PC-9 (cell line): Measurements from ENCODE around the gene PLXDC1. TPM values are rescaled to one million over a fixed set of nuclear protein-coding genes. Genes with fewer than 3 reads are reported as not detected.
"Not testable (repeated sequence)": the region's sequence is repeated elsewhere in the genome, so short reads cannot be mapped to it uniquely, and the experiment has no call there.

Source experiments
- BruUV-seq: library from RNA; stranded (reverse); fragments of 400-500 nt; replicated peaks from 2 replicates; lab custom pipeline; 2021; lab: Mats Ljungman, UMichigan
- CTCF ChIA-PET: fragments of 300-600 bp; sonication (Branson Sonifier 250); formaldehyde crosslinking; loops from one replicate; lab custom pipeline; 2022; ENCODE audit warnings: antibody characterized with exemption; lab: Charles Lee
- POLR2A ChIA-PET: fragments of 300-600 bp; sonication (Branson Sonifier 250); formaldehyde crosslinking; loops from one replicate; lab custom pipeline; 2022; ENCODE audit warnings: antibody characterized with exemption; ENCODE audit not compliant: unreplicated experiment; lab: Charles Lee
- DNase-seq, 2 experiments: peaks; one replicate each; pipeline versions ENCODE4 v3.0.0 to v3.0.0-alpha.2; 2015 to 2022; ENCODE audit warnings: mixed read lengths in 1 of 2
- H2AFZ ChIP-seq: fragments of 200-600 bp; sonication (generic); 2 replicates; pipeline ENCODE4 v1.8.1; 2017; ENCODE audit warnings: antibody characterized with exemption
- H3F3A ChIP-seq: fragments of 200-600 bp; sonication (generic); 2 replicates; pipeline ENCODE4 v1.8.1; 2017; ENCODE audit warnings: antibody characterized with exemption, mild to moderate bottlenecking, low read depth; ENCODE audit not compliant: insufficient read depth
- H3K27ac ChIP-seq: fragments of 200-600 bp; sonication (generic); 2 replicates; pipeline ENCODE4 v1.6.1; 2016; ENCODE audit warnings: mixed run types
- H3K27me3 ChIP-seq: fragments of 200-600 bp; sonication (generic); 2 replicates; pipeline ENCODE4 v1.6.1; 2016; ENCODE audit warnings: low read depth, mixed run types; ENCODE audit not compliant: insufficient read depth
- H3K36me3 ChIP-seq: fragments of 200-600 bp; sonication (generic); 2 replicates; pipeline ENCODE4 v1.6.1; 2016; ENCODE audit warnings: low read depth, mixed run types
- H3K4me1 ChIP-seq: fragments of 200-600 bp; sonication (generic); replicated peaks from 2 replicates; pipeline ENCODE4 v1.6.1; 2016; ENCODE audit warnings: mixed run types; ENCODE audit not compliant: insufficient read depth
- H3K4me2 ChIP-seq: fragments of 200-600 bp; sonication (generic); 2 replicates; pipeline ENCODE4 v1.6.1; 2017; ENCODE audit warnings: mixed run types
- H3K4me3 ChIP-seq: fragments of 200-600 bp; sonication (generic); 2 replicates; pipeline ENCODE4 v1.6.1; 2016; ENCODE audit warnings: mixed run types
- H3K79me2 ChIP-seq: fragments of 200-600 bp; sonication (generic); 2 replicates; pipeline ENCODE4 v1.6.1; 2017; ENCODE audit warnings: low read depth, mixed run types
- H3K9me2 ChIP-seq: fragments of 200-600 bp; sonication (generic); 2 replicates; pipeline ENCODE4 v1.8.1; 2017; ENCODE audit warnings: mild to moderate bottlenecking; ENCODE audit not compliant: insufficient read depth
- H3K9me3 ChIP-seq: fragments of 200-600 bp; sonication (generic); 2 replicates; pipeline ENCODE4 v1.8.1; 2016; ENCODE audit warnings: low read depth; ENCODE audit not compliant: insufficient read depth
- H4K20me1 ChIP-seq: fragments of 200-600 bp; sonication (generic); 2 replicates; pipeline ENCODE4 v1.8.1; 2017; ENCODE audit not compliant: insufficient read depth
- CTCF ChIP-seq: fragments of 200-600 bp; sonication (generic); conservative IDR thresholded peaks from 2 replicates; pipeline ENCODE4 v1.6.1; 2017; ENCODE audit warnings: mixed run types, antibody characterized with exemption, mild to moderate bottlenecking, moderate library complexity
- EZH2 ChIP-seq: fragments of 200-600 bp; sonication (generic); IDR thresholded peaks from 2 replicates; pipeline ENCODE4 v1.8.0; 2017; ENCODE audit warnings: antibody characterized with exemption, low read depth
- intact Hi-C: fragments of 100-400 bp; cut with micrococcal nuclease; formaldehyde crosslinking; loops from one replicate; pipeline ENCODE4 v1.10.0; 2022; ENCODE audit not compliant: unreplicated experiment
- total RNA-seq: library from RNA; stranded (reverse); gene quantifications from 2 replicates; pipeline ENCODE4 v1.2.3, GENCODE V29; 2021

Gene PLXDC1
- total RNA-seq, 1 experiment from 2014 or later = 2.5 TPM

- H3K27ac ChIP-seq = no peak overlapping the region
- POLR2A ChIA-PET = no interaction called here
- peak in 1 of 2 experiments; percentile 39 for DNase-seq
Observed at GRCh38 chr17:39022924-39023323, 128.5 kb downstream of the PLXDC1 start.

GRCh38 chr17:39020037-39020436, 131.4 kb downstream of the PLXDC1 start:
- H4K20me1 ChIP-seq, CTCF ChIA-PET, intact Hi-C loops, H3K9me3 ChIP-seq, H3K27me3 ChIP-seq, H3K9me2 ChIP-seq, DNase-seq, H3K27ac ChIP-seq, H3K4me2 ChIP-seq, H2AFZ ChIP-seq, BruUV-seq, H3K36me3 ChIP-seq, POLR2A ChIA-PET, H3K79me2 ChIP-seq, H3K4me3 ChIP-seq: not testable (repeated sequence)
- peaks cover 16% of the 10 kb centered on the region for H3K4me1 ChIP-seq
- peaks cover 20% of the 10 kb centered on the region; the same call in 1 of the 2 replicates for H3F3A ChIP-seq

More at GRCh38 chr17:39022924-39023323, 128.5 kb downstream of the PLXDC1 start:
- Histone ChIP-seq H3F3A (peaks cover 19% of the 10 kb centered on the region; the same call in 1 of the 2 replicates), H3K36me3 (no peaks in the 10 kb centered on the region), H3K79me2 (no peaks in the 10 kb centered on the region), H3K27me3 (no peaks in the 10 kb centered on the region), H4K20me1 (no peaks in the 10 kb centered on the region), H3K4me2 (no peak overlapping the region), H3K4me3 (no peak overlapping the region), H2AFZ (no peak overlapping the region), H3K4me1 (peaks cover 19% of the 10 kb centered on the region), H3K9me2 (no peaks in the 10 kb centered on the region), H3K9me3 (no peaks in the 10 kb centered on the region)
- no peak for TF ChIP-seq EZH2
- TF ChIP-seq CTCF = no peak
- no TSS peak for BruUV-seq
- CTCF ChIA-PET = no interaction called here
- intact Hi-C loops = no loop called here

DNA sequence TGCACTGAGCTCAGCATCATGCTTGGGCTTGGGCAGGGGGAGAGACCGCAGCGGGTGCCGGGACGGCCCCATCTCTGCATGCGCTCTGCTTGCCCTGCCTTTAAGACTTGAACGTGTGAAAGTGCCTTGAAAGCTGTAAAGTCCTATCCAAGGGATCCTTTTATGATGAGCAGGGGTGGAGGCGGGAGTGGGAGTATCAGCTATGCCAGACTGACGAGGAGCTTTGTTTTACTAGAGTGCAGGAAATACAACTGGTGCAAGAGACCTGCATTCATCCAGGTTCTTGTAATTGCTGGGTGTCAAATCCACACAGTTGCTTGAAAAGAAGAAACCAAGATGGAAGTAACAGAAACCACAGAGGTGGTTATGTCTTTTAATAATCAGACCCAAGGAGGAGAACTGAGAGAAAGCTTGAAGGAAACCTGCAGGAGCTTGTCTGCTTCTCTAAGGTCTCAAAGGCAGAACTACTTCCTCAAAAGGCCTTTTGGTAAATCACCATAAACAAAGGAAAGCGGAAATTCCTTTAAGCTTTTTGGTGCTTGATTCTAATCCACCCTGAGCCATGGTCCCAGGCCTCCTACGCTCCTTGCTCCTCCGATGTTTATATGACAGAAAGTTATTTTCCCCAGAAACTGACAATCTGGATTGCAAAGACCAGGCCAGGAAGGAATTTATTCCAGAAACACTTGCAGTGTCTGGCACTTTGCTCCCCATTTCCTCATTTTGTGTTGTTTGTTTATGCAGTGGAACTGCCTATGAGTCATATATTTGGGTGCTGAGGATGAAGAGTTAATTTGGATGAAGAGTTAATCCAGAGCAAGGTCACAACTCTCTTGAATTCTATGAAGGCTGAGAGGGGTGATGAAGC, 132.9 kb downstream of the PLXDC1 start:
- POLR2A ChIA-PET = no interaction called here
- no TSS peak for BruUV-seq

More for the DNA sequence above, 132.9 kb downstream of the PLXDC1 start:
- peak in 1 of 2 experiments; percentile 50 for DNase-seq
- Histone ChIP-seq H3K27me3 (no peaks in the 10 kb centered on the region), H3K36me3 (no peaks in the 10 kb centered on the region), H2AFZ (peak overlapping the region; percentile 70; the same call in 1 of the 2 replicates), H3K9me2 (no peaks in the 10 kb centered on the region), H3K4me2 (peak overlapping the region; percentile 21), H4K20me1 (no peaks in the 10 kb centered on the region), H3F3A (peaks cover 16% of the 10 kb centered on the region; the same call in 1 of the 2 replicates), H3K4me3 (no peak overlapping the region), H3K9me3 (no peaks in the 10 kb centered on the region), H3K79me2 (no peaks in the 10 kb centered on the region), H3K4me1 (peaks cover 29% of the 10 kb centered on the region), H3K27ac (peak overlapping the region; percentile 35)
- TF ChIP-seq EZH2 = no peak
- TF ChIP-seq CTCF = no peak
- intact Hi-C loops = no loop called here
- CTCF ChIA-PET = interaction anchor here (0.6 kb wide), 1 partner anchor 15 kb away, joined by 5 read pairs; no protein-coding TSS in a partner anchor
